GM23338 (cell line): ENCODE data around the gene KIFC1. TPM values are rescaled to one million over a fixed set of nuclear protein-coding genes. Genes with fewer than 3 reads are reported as not detected.

Experiments used
- ATAC-seq: fragments of 200-7000 bp; cut with Tn5 transposase; 3 replicates; pipeline ENCODE4 v1.9.1; 2020
- DNase-seq: peaks from one replicate; pipeline ENCODE4 v3.0.0-alpha.2; 2015; ENCODE audit warnings: low spot score
- H2AFZ ChIP-seq: fragments of 200-600 bp; sonication (generic); 2 replicates; pipeline ENCODE4 v1.8.0; 2016; ENCODE audit warnings: antibody characterized with exemption, mild to moderate bottlenecking, moderate library complexity
- H3F3A ChIP-seq: fragments of 200-600 bp; sonication (generic); replicated peaks from 2 replicates; pipeline ENCODE4 v1.8.0; 2017; ENCODE audit warnings: antibody characterized with exemption, mixed run types, low read depth
- H3K27ac ChIP-seq: fragments of 200-600 bp; sonication (generic); 2 replicates; pipeline ENCODE4 v1.6.1; 2016; ENCODE audit warnings: low read depth
- H3K27me3 ChIP-seq: fragments of 200-600 bp; sonication (generic); 2 replicates; pipeline ENCODE4 v1.8.0; 2016; ENCODE audit warnings: mild to moderate bottlenecking, mixed run types, moderate library complexity; ENCODE audit not compliant: insufficient read depth
- H3K36me3 ChIP-seq: fragments of 200-600 bp; sonication (generic); 2 replicates; pipeline ENCODE4 v1.8.0; 2016; ENCODE audit warnings: mild to moderate bottlenecking; ENCODE audit not compliant: insufficient read depth
- H3K4me1 ChIP-seq: fragments of 200-600 bp; sonication (generic); 2 replicates; pipeline ENCODE4 v1.8.0; 2016; ENCODE audit warnings: mild to moderate bottlenecking, moderate library complexity; ENCODE audit not compliant: insufficient read depth
- H3K4me2 ChIP-seq: fragments of 200-600 bp; sonication (generic); 2 replicates; pipeline ENCODE4 v1.7.1; 2017; ENCODE audit warnings: mixed run types
- H3K4me3 ChIP-seq: fragments of 200-600 bp; sonication (generic); 2 replicates; pipeline ENCODE4 v1.6.1; 2016; ENCODE audit warnings: mixed run types
- H3K79me2 ChIP-seq: fragments of 200-600 bp; sonication (generic); replicated peaks from 2 replicates; pipeline ENCODE4 v1.8.0; 2017; ENCODE audit warnings: mild to moderate bottlenecking; ENCODE audit not compliant: insufficient read depth
- H3K9me2 ChIP-seq: fragments of 200-600 bp; sonication (generic); 2 replicates; pipeline ENCODE4 v1.8.0; 2017; ENCODE audit not compliant: insufficient read depth
- H4K20me1 ChIP-seq: fragments of 200-600 bp; sonication (generic); replicated peaks from 2 replicates; pipeline ENCODE4 v1.8.0; 2017; ENCODE audit warnings: mild to moderate bottlenecking; ENCODE audit not compliant: insufficient read depth
- H3K27ac Mint-ChIP-seq: 2 replicates; pipeline ENCODE4 v1.8.0; 2020; ENCODE audit warnings: inconsistent platforms, mild to moderate bottlenecking, moderate library complexity, mixed read lengths
- H3K27me3 Mint-ChIP-seq: 3 replicates; pipeline ENCODE4 v1.8.0; 2022; ENCODE audit warnings: low read depth, mild to moderate bottlenecking, moderate library complexity, mixed read lengths, inconsistent platforms; ENCODE audit not compliant: insufficient read depth, poor library complexity
- H3K36me3 Mint-ChIP-seq: 3 replicates; pipeline ENCODE4 v1.8.0; 2021; ENCODE audit warnings: low read depth, mild to moderate bottlenecking, inconsistent platforms, moderate library complexity, mixed read lengths
- H3K4me1 Mint-ChIP-seq: 3 replicates; pipeline ENCODE4 v1.8.0; 2020; ENCODE audit warnings: mild to moderate bottlenecking, inconsistent platforms, mixed read lengths
- H3K4me3 Mint-ChIP-seq: 3 replicates; pipeline ENCODE4 v1.8.0; 2021; ENCODE audit warnings: moderate library complexity, mild to moderate bottlenecking, inconsistent platforms, mixed read lengths
- H3K9me3 Mint-ChIP-seq: 3 replicates; pipeline ENCODE4 v1.8.0; 2020; ENCODE audit warnings: moderate library complexity, mild to moderate bottlenecking, inconsistent platforms, mixed read lengths
- CREB1 ChIP-seq: fragments of 250-450 bp; sonication (Bioruptor Pico); IDR thresholded peaks from 2 replicates; pipeline ENCODE4 v1.5.0; 2020; ENCODE audit warnings: low read depth, mild to moderate bottlenecking, moderate library complexity
- ETS1 ChIP-seq: IDR thresholded peaks from 2 replicates; pipeline ENCODE4 v1.6.1; 2016; ENCODE audit warnings: antibody characterized with exemption
- EZH2 ChIP-seq: fragments of 200-600 bp; sonication (generic); IDR thresholded peaks from one replicate; pipeline ENCODE4 v1.8.0; 2017; ENCODE audit warnings: antibody characterized with exemption, mild to moderate bottlenecking, low read depth; ENCODE audit not compliant: unreplicated experiment
- EZH2phosphoT487 ChIP-seq: fragments of 200-600 bp; sonication (generic); IDR thresholded peaks from one replicate; pipeline ENCODE4 v1.8.1; 2018; ENCODE audit warnings: antibody characterized with exemption; ENCODE audit not compliant: unreplicated experiment
- JUNB ChIP-seq: IDR thresholded peaks from one replicate; pipeline ENCODE4 v1.6.1; 2016; ENCODE audit warnings: antibody characterized with exemption; ENCODE audit not compliant: unreplicated experiment
- NANOG ChIP-seq: IDR thresholded peaks from 2 replicates; pipeline ENCODE4 v1.6.1; 2016; ENCODE audit warnings: antibody characterized with exemption, borderline replicate concordance
- POLR2AphosphoS5 ChIP-seq: IDR thresholded peaks from 2 replicates; pipeline ENCODE4 v1.6.1; 2016; ENCODE audit warnings: antibody characterized with exemption, low read depth
- REST ChIP-seq: IDR thresholded peaks from one replicate; pipeline ENCODE4 v1.6.1; 2018; ENCODE audit warnings: antibody characterized with exemption; ENCODE audit not compliant: unreplicated experiment
- STAT1 ChIP-seq: IDR thresholded peaks from one replicate; pipeline ENCODE4 v1.6.1; 2016; ENCODE audit warnings: antibody characterized with exemption; ENCODE audit not compliant: unreplicated experiment
- ZNF114 ChIP-seq: fragments of 250-450 bp; sonication (Bioruptor Pico); IDR thresholded peaks from 2 replicates; pipeline ENCODE4 v1.5.0; 2020; ENCODE audit warnings: mild to moderate bottlenecking, moderate library complexity
- ZNF331 ChIP-seq: fragments of 250-450 bp; sonication (Bioruptor Pico); IDR thresholded peaks from 2 replicates; pipeline ENCODE4 v1.5.0; 2020; ENCODE audit warnings: low read depth, mild to moderate bottlenecking, moderate library complexity
- polyA plus RNA-seq: library from polyadenylated mRNA; unstranded; fragments of >200 nt; fragmentation: Nextera tagmentation; extraction: Ambion mirVana; gene quantifications from 2 replicates; pipeline ENCODE4 v1.2.1, GENCODE V29; 2016
- total RNA-seq: library from RNA; depleted of rRNA; stranded (reverse); fragments of >200 nt; shearing (Covaris generic); gene quantifications from 2 replicates; pipeline ENCODE4 v1.2.3, GENCODE V29; 2014
- TF ChIP-seq, protein P1 (sequence below): fragments of 250-450 bp; sonication (Bioruptor Pico); IDR thresholded peaks from 2 replicates; pipeline ENCODE4 v1.5.0; 2020; ENCODE audit warnings: mild to moderate bottlenecking, moderate library complexity
- TF ChIP-seq, protein P2 (sequence below), 2 experiments: fragments of 200-600 bp in 1 of 2; sonication (generic) in 1 of 2; conservative IDR thresholded peaks; 2 replicates each; pipeline versions ENCODE4 v1.5.1 to v1.6.1; 2016 to 2017; ENCODE audit warnings: antibody characterized with exemption in 2 of 2, low read depth in 2 of 2, mild to moderate bottlenecking in 2 of 2, moderate library complexity in 1 of 2

The KIFC1 gene
- total and polyA plus RNA-seq, 2 experiments from 2014 or later = 10.3 to 61.7 TPM

- 0 out of 2 replicates have a peak overlapping the region, but pooled peaks have one; percentile 81 for H3K27ac Mint-ChIP-seq
- Histone ChIP-seq H4K20me1 (no peaks in the 10 kb centered on the region; the same call in 1 of the 2 replicates), H3K27me3 (no peaks in the 10 kb centered on the region), H3K4me2 (no peak overlapping the region), H3K4me3 (no peak overlapping the region), H3K79me2 (peaks cover 44% of the 10 kb centered on the region), H2AFZ (no peak overlapping the region), H3K36me3 (no peaks in the 10 kb centered on the region), H3K9me2 (no peaks in the 10 kb centered on the region), H3K27ac (no peak overlapping the region), H3F3A (peaks cover 16% of the 10 kb centered on the region), H3K4me1 (peaks cover 34% of the 10 kb centered on the region)
- ATAC-seq = no peak
- TF ChIP-seq NANOG (no peak), ZNF114 (CRISPR knock-in tag) (no peak), JUNB (no peak), POLR2AphosphoS5 (no peak), EZH2phosphoT487 (no peak), ETS1 (no peak), REST (no peak), EZH2 (no peak), STAT1 (no peak), ZNF331 (CRISPR knock-in tag) (no peak), CREB1 (no peak)
- TF ChIP-seq, protein P1, sequence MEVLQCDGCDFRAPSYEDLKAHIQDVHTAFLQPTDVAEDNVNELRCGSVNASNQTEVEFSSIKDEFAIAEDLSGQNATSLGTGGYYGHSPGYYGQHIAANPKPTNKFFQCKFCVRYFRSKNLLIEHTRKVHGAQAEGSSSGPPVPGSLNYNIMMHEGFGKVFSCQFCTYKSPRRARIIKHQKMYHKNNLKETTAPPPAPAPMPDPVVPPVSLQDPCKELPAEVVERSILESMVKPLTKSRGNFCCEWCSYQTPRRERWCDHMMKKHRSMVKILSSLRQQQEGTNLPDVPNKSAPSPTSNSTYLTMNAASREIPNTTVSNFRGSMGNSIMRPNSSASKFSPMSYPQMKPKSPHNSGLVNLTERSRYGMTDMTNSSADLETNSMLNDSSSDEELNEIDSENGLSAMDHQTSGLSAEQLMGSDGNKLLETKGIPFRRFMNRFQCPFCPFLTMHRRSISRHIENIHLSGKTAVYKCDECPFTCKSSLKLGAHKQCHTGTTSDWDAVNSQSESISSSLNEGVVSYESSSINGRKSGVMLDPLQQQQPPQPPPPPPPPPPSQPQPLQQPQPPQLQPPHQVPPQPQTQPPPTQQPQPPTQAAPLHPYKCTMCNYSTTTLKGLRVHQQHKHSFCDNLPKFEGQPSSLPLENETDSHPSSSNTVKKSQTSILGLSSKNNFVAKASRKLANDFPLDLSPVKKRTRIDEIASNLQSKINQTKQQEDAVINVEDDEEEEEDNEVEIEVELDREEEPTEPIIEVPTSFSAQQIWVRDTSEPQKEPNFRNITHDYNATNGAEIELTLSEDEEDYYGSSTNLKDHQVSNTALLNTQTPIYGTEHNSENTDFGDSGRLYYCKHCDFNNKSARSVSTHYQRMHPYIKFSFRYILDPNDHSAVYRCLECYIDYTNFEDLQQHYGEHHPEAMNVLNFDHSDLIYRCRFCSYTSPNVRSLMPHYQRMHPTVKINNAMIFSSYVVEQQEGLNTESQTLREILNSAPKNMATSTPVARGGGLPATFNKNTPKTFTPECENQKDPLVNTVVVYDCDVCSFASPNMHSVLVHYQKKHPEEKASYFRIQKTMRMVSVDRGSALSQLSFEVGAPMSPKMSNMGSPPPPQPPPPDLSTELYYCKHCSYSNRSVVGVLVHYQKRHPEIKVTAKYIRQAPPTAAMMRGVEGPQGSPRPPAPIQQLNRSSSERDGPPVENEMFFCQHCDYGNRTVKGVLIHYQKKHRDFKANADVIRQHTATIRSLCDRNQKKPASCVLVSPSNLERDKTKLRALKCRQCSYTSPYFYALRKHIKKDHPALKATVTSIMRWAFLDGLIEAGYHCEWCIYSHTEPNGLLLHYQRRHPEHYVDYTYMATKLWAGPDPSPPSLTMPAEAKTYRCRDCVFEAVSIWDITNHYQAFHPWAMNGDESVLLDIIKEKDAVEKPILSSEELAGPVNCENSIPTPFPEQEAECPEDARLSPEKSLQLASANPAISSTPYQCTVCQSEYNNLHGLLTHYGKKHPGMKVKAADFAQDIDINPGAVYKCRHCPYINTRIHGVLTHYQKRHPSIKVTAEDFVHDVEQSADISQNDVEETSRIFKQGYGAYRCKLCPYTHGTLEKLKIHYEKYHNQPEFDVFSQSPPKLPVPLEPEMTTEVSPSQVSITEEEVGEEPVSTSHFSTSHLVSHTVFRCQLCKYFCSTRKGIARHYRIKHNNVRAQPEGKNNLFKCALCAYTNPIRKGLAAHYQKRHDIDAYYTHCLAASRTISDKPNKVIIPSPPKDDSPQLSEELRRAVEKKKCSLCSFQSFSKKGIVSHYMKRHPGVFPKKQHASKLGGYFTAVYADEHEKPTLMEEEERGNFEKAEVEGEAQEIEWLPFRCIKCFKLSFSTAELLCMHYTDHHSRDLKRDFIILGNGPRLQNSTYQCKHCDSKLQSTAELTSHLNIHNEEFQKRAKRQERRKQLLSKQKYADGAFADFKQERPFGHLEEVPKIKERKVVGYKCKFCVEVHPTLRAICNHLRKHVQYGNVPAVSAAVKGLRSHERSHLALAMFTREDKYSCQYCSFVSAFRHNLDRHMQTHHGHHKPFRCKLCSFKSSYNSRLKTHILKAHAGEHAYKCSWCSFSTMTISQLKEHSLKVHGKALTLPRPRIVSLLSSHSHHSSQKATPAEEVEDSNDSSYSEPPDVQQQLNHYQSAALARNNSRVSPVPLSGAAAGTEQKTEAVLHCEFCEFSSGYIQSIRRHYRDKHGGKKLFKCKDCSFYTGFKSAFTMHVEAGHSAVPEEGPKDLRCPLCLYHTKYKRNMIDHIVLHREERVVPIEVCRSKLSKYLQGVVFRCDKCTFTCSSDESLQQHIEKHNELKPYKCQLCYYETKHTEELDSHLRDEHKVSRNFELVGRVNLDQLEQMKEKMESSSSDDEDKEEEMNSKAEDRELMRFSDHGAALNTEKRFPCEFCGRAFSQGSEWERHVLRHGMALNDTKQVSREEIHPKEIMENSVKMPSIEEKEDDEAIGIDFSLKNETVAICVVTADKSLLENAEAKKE (CRISPR knock-in tag) = no peak
- TF ChIP-seq, protein P2, sequence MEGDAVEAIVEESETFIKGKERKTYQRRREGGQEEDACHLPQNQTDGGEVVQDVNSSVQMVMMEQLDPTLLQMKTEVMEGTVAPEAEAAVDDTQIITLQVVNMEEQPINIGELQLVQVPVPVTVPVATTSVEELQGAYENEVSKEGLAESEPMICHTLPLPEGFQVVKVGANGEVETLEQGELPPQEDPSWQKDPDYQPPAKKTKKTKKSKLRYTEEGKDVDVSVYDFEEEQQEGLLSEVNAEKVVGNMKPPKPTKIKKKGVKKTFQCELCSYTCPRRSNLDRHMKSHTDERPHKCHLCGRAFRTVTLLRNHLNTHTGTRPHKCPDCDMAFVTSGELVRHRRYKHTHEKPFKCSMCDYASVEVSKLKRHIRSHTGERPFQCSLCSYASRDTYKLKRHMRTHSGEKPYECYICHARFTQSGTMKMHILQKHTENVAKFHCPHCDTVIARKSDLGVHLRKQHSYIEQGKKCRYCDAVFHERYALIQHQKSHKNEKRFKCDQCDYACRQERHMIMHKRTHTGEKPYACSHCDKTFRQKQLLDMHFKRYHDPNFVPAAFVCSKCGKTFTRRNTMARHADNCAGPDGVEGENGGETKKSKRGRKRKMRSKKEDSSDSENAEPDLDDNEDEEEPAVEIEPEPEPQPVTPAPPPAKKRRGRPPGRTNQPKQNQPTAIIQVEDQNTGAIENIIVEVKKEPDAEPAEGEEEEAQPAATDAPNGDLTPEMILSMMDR (conservative IDR thresholded peaks at IDR 0.05; ENCODE audit: low read depth in 2 of 2) = no peak
- peaks cover 27% of the 10 kb centered on the region for H3K36me3 Mint-ChIP-seq
- H3K27me3 Mint-ChIP-seq = peaks cover 23% of the 10 kb centered on the region
- DNase-seq = no peak
- H3K9me3 Mint-ChIP-seq = no peaks in the 10 kb centered on the region
- H3K4me1 Mint-ChIP-seq = peaks cover 71% of the 10 kb centered on the region
- H3K4me3 Mint-ChIP-seq = peak overlapping the region; percentile 90
Measured at GRCh38 chr6:33423777-33424176, 32.2 kb downstream of the KIFC1 start.
